ENCODE measurements around the gene FOXN3.
A peak's percentile ranks its signal among the peaks of the same experiment; 100 is the strongest.

FOXN3 gene

DNA sequence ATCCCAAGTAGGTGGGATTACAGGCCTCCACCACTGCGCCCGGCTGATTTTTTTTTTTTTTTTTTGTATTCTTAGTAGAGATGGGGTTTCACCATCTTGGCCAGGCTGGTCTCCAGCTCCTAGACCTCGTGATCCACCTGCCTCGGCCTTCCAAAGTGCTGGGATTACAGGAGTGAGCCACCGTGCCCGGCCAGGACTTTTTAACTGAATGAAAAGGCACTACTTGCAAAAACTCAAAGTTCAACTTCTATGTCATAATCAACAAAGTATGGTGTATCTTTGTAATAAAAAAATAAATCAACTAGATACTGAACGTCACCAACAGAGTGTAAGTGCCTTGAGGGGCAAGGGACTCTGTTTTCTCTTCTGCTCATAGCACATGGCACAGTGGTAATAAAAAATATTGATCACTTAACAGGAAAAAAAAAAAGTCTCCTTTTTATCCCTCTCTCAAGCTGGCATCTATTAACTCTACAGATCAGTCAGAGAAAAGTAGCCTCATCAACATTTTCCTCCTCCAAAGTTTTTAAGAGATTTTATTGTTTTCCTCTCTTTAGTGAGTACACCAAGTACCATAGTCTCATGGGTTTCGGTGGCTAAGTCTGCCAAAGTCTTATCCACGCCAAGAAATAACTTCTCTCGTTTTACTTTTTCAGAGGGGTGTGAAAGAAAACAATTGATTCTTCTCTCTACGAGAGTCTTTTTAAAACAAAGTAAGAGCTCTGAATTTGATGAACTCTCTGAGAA lies 10.6 kb upstream of the FOXN3 start:
- Histone ChIP-seq H4K8ac (ENCODE audit: low read depth, low read length) (no peak overlapping the region), H2BK120ac (ENCODE audit: insufficient read depth, low read length, poor library complexity) (no peak overlapping the region), H3K9ac (ENCODE audit: low read length) (no peak overlapping the region), H3K4me1 (ENCODE audit: control insufficient read depth in 1 of 2, insufficient read depth in 2 of 2, low read length in 2 of 2) (peaks cover 18 to 29% of the 10 kb centered on the region in 2 experiments), H3K4me3 (ENCODE audit: low read depth, low read length) (no peak overlapping the region), H3K9me3 (ENCODE audit: insufficient read depth, low read depth, low read length) (no peaks in the 10 kb centered on the region), H2BK12ac (ENCODE audit: low read length) (no peak overlapping the region), H3K14ac (ENCODE audit: low read length) (no peak overlapping the region), H3K23ac (ENCODE audit: low read length) (no peak overlapping the region), H3K4ac (ENCODE audit: low read depth, low read length) (no peak overlapping the region), H2AFZ (ENCODE audit: insufficient read depth, low read length, poor library complexity) (no peak overlapping the region), H3K36me3 (ENCODE audit: control insufficient read depth in 1 of 2, insufficient read depth in 2 of 2, low read length in 2 of 2) (no peaks in the 10 kb centered on the region), H4K12ac (ENCODE audit: low read depth, low read length) (no peak overlapping the region), H3K79me2 (ENCODE audit: control insufficient read depth, insufficient read depth, low read length, poor library complexity) (peaks cover 4% of the 10 kb centered on the region), H3K27ac (ENCODE audit: low read depth, low read length) (no peak overlapping the region), H3K4me2 (ENCODE audit: low read length) (no peak overlapping the region), H2BK5ac (ENCODE audit: low read depth, low read length, poor library complexity) (no peak overlapping the region), H3K18ac (ENCODE audit: low read length) (no peak overlapping the region), H3K79me1 (ENCODE audit: low read length) (peaks cover 22% of the 10 kb centered on the region), H4K91ac (ENCODE audit: low read depth, low read length) (no peak overlapping the region), H2AK5ac (ENCODE audit: low read length) (no peak overlapping the region), H3K27me3 (ENCODE audit: insufficient read depth, low read length) (no peaks in the 10 kb centered on the region)
- DNase-seq: no peak
- WGBS (ENCODE audit: extremely low coverage, insufficient coverage, insufficient read length): no CpG with 5 or more reads among the region's 11 CpGs

DNA sequence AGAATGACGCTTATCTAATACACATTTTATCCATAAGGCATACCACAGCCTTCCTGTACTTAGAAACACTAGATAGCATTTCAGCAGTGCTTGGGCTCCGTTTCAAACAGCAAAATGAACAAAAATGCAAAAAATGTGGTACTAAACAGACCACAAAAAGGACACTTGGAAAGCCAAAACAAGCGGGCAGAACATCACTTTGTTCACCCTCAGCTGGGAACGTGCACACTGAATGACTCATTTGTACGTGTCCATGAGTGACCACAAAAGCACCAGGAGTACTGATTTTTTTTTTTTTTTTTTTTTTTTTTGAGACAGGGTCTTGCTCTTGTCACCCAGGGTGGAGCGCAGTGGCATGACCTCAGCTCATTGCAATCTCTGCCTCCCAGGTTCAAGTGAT lies 8.9 kb upstream of the FOXN3 start:
- H3K23ac ChIP-seq (ENCODE audit: low read length): no peak overlapping the region
- H2BK5ac ChIP-seq (ENCODE audit: low read depth, low read length, poor library complexity): no peak overlapping the region
- no peak overlapping the region for H3K18ac ChIP-seq (ENCODE audit: low read length)
- peak overlapping the region; percentile 70 for H3K27ac ChIP-seq (ENCODE audit: low read depth, low read length)
- no peaks in the 10 kb centered on the region for H3K9me3 ChIP-seq (ENCODE audit: insufficient read depth, low read depth, low read length)
- peaks cover 4% of the 10 kb centered on the region for H3K79me2 ChIP-seq (ENCODE audit: control insufficient read depth, insufficient read depth, low read length, poor library complexity)
- no peak overlapping the region for H2BK12ac ChIP-seq (ENCODE audit: low read length)
- no peak overlapping the region for H4K91ac ChIP-seq (ENCODE audit: low read depth, low read length)
- H3K79me1 ChIP-seq (ENCODE audit: low read length): peaks cover 22% of the 10 kb centered on the region
- H3K4me3 ChIP-seq (ENCODE audit: low read depth, low read length): no peak overlapping the region
- no peak overlapping the region for H3K9ac ChIP-seq (ENCODE audit: low read length)
- H2AK5ac ChIP-seq (ENCODE audit: low read length): no peak overlapping the region
- H3K27me3 ChIP-seq (ENCODE audit: insufficient read depth, low read length): no peaks in the 10 kb centered on the region
- H2BK120ac ChIP-seq (ENCODE audit: insufficient read depth, low read length, poor library complexity): no peak overlapping the region
- H3K4ac ChIP-seq (ENCODE audit: low read depth, low read length): no peak overlapping the region
- peaks cover 18 to 31% of the 10 kb centered on the region in 2 experiments for H3K4me1 ChIP-seq (ENCODE audit: control insufficient read depth in 1 of 2, insufficient read depth in 2 of 2, low read length in 2 of 2)
- no peak overlapping the region for H3K14ac ChIP-seq (ENCODE audit: low read length)
- no peak overlapping the region for H3K4me2 ChIP-seq (ENCODE audit: low read length)
- no peaks in the 10 kb centered on the region for H3K36me3 ChIP-seq (ENCODE audit: control insufficient read depth in 1 of 2, insufficient read depth in 2 of 2, low read length in 2 of 2)
- no peak overlapping the region for H4K8ac ChIP-seq (ENCODE audit: low read depth, low read length)
- H4K12ac ChIP-seq (ENCODE audit: low read depth, low read length): no peak overlapping the region
- DNase-seq: peak; percentile 90 to 96
- WGBS (ENCODE audit: extremely low coverage, insufficient coverage, insufficient read length): no CpG with 5 or more reads among the region's 6 CpGs
- no peak overlapping the region for H2AFZ ChIP-seq (ENCODE audit: insufficient read depth, low read length, poor library complexity)

DNA sequence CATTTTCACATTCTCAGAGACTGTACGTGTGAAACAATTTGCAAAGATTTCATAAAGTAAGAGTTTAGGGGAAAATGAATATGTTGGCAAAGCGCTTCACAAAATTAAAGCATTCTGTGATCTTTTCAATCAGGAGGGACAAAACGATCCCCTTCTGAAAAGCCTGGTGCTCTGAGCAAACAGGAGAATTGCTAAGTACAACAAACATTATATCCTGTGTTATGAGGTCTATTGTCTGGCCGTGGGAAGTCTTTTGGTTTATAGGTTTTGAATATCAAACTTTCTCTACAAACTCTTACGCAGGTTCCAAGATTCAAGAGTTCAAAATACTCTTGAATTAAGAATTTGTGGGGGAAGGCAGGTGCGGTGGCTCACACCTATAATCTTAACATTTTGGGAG lies 7.2 kb upstream of the FOXN3 start:
- H4K8ac ChIP-seq (ENCODE audit: low read depth, low read length): no peak overlapping the region
- H3K23ac ChIP-seq (ENCODE audit: low read length): no peak overlapping the region
- WGBS (ENCODE audit: extremely low coverage, insufficient coverage, insufficient read length): no CpG with 5 or more reads among the region's 6 CpGs

DNA sequence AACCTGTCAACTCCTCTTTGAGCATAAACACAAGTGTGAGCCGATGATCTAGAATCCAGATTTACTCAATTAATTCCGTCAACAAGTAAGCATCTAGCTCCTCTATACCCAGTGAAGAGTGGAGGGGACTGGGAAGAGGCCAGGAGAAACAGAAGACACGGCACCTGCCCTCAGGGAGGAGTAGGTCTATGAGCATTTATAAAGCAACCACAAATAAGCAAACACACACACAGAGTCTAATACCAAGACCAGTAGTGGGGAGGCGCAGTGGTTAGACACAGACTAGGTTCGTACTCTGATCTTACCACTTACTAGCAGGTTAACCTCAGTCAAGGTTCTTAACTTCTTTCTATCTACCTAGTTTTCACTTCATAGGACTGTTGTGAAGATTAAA lies 5.9 kb upstream of the FOXN3 start:
- Histone ChIP-seq H2BK12ac (ENCODE audit: low read length) (peak overlapping the region; percentile 6), H3K4me3 (ENCODE audit: low read depth, low read length) (no peak overlapping the region), H3K79me1 (ENCODE audit: low read length) (peaks cover 10% of the 10 kb centered on the region), H3K9ac (ENCODE audit: low read length) (no peak overlapping the region), H4K12ac (ENCODE audit: low read depth, low read length) (no peak overlapping the region), H2BK120ac (ENCODE audit: insufficient read depth, low read length, poor library complexity) (no peak overlapping the region), H3K4ac (ENCODE audit: low read depth, low read length) (no peak overlapping the region), H3K4me2 (ENCODE audit: low read length) (peak overlapping the region; percentile 6), H3K9me3 (ENCODE audit: insufficient read depth, low read depth, low read length) (no peaks in the 10 kb centered on the region), H3K27me3 (ENCODE audit: insufficient read depth, low read length) (no peaks in the 10 kb centered on the region), H4K8ac (ENCODE audit: low read depth, low read length) (no peak overlapping the region), H2AK5ac (ENCODE audit: low read length) (no peak overlapping the region), H3K27ac (ENCODE audit: low read depth, low read length) (peak overlapping the region; percentile 60), H2BK5ac (ENCODE audit: low read depth, low read length, poor library complexity) (no peak overlapping the region), H3K18ac (ENCODE audit: low read length) (no peak overlapping the region), H2AFZ (ENCODE audit: insufficient read depth, low read length, poor library complexity) (no peak overlapping the region), H3K23ac (ENCODE audit: low read length) (no peak overlapping the region), H3K36me3 (ENCODE audit: control insufficient read depth in 1 of 2, insufficient read depth in 2 of 2, low read length in 2 of 2) (no peaks in the 10 kb centered on the region), H3K4me1 (ENCODE audit: control insufficient read depth in 1 of 2, insufficient read depth in 2 of 2, low read length in 2 of 2) (peaks cover 7 to 20% of the 10 kb centered on the region in 2 experiments), H4K91ac (ENCODE audit: low read depth, low read length) (no peak overlapping the region), H3K14ac (ENCODE audit: low read length) (no peak overlapping the region), H3K79me2 (ENCODE audit: control insufficient read depth, insufficient read depth, low read length, poor library complexity) (peaks cover 2% of the 10 kb centered on the region)
- no peak for DNase-seq
- WGBS (ENCODE audit: extremely low coverage, insufficient coverage, insufficient read length): no CpG with 5 or more reads among the region's 5 CpGs

More for the DNA sequence above, 7.2 kb upstream of the FOXN3 start:
- no peak overlapping the region for H3K9ac ChIP-seq (ENCODE audit: low read length)
- H3K79me2 ChIP-seq (ENCODE audit: control insufficient read depth, insufficient read depth, low read length, poor library complexity): peaks cover 4% of the 10 kb centered on the region
- H2BK5ac ChIP-seq (ENCODE audit: low read depth, low read length, poor library complexity): no peak overlapping the region
- no peak overlapping the region for H4K12ac ChIP-seq (ENCODE audit: low read depth, low read length)
- DNase-seq: no peak
- H3K36me3 ChIP-seq (ENCODE audit: control insufficient read depth in 1 of 2, insufficient read depth in 2 of 2, low read length in 2 of 2): no peaks in the 10 kb centered on the region
- H3K4me1 ChIP-seq (ENCODE audit: control insufficient read depth in 1 of 2, insufficient read depth in 2 of 2, low read length in 2 of 2): peaks cover 14 to 28% of the 10 kb centered on the region in 2 experiments
- no peak overlapping the region for H3K18ac ChIP-seq (ENCODE audit: low read length)
- no peak overlapping the region for H3K4me2 ChIP-seq (ENCODE audit: low read length)
- H2AFZ ChIP-seq (ENCODE audit: insufficient read depth, low read length, poor library complexity): no peak overlapping the region
- H3K4ac ChIP-seq (ENCODE audit: low read depth, low read length): no peak overlapping the region
- no peaks in the 10 kb centered on the region for H3K9me3 ChIP-seq (ENCODE audit: insufficient read depth, low read depth, low read length)
- H4K91ac ChIP-seq (ENCODE audit: low read depth, low read length): no peak overlapping the region
- H3K79me1 ChIP-seq (ENCODE audit: low read length): peaks cover 20% of the 10 kb centered on the region
- H3K14ac ChIP-seq (ENCODE audit: low read length): no peak overlapping the region
- H3K4me3 ChIP-seq (ENCODE audit: low read depth, low read length): no peak overlapping the region
- H2BK12ac ChIP-seq (ENCODE audit: low read length): no peak overlapping the region
- no peak overlapping the region for H2AK5ac ChIP-seq (ENCODE audit: low read length)
- H3K27me3 ChIP-seq (ENCODE audit: insufficient read depth, low read length): no peaks in the 10 kb centered on the region
- H3K27ac ChIP-seq (ENCODE audit: low read depth, low read length): no peak overlapping the region
- H2BK120ac ChIP-seq (ENCODE audit: insufficient read depth, low read length, poor library complexity): no peak overlapping the region
